Adrenal gland (tissue), 12 donors: ENCODE measurements around the gene TMEM52. TPM values are rescaled to one million over a fixed set of nuclear protein-coding genes. Genes with fewer than 3 reads are reported as not detected.

Experiments
- DNase-seq, 7 donors: peaks; one replicate each; pipeline ENCODE4 v3.0.0-alpha.2; 2019 to 2020
- H3K27ac ChIP-seq, 5 donors: fragments of 200-600 bp; sonication (generic) in 4 of 5; 1 replicate in 3 of 5; 2 replicates in 2 of 5; pipeline versions ENCODE4 v1.5.1 to v1.8.0; 2016 to 2020; ENCODE audit warnings: mild to moderate bottlenecking in 1 of 5
- H3K27me3 ChIP-seq: fragments of 200-600 bp; 2 replicates; pipeline ENCODE4 v1.8.0; 2021
- H3K36me3 ChIP-seq, 2 donors: fragments of 200-600 bp; replicated peaks in 1 of 2; 1 replicate in 1 of 2; 2 replicates in 1 of 2; pipeline versions ENCODE4 v1.5.1 to v1.8.0; 2018 to 2022
- H3K4me1 ChIP-seq, 2 donors: fragments of 200-600 bp; replicated peaks in 1 of 2; 1 replicate in 1 of 2; 2 replicates in 1 of 2; pipeline versions ENCODE4 v1.5.1 to v1.8.0; 2018 to 2021
- H3K4me3 ChIP-seq, 4 donors: fragments of 200-600 bp; sonication (generic) in 3 of 4; one replicate each; pipeline ENCODE4 v1.5.1; 2016 to 2018
- H3K9me3 ChIP-seq, 3 donors: fragments of 200-600 bp; sonication (generic) in 1 of 3; replicated peaks in 1 of 3; 1 replicate in 2 of 3; 2 replicates in 1 of 3; pipeline versions ENCODE4 v1.5.1 to v1.8.0; 2016 to 2021
- POLR2A ChIP-seq, 2 donors: fragments of 450-650 bp; IDR thresholded peaks; one replicate each; pipeline ENCODE4 v1.6.1; 2017; ENCODE audit warnings: antibody characterized with exemption in 2 of 2, mild to moderate bottlenecking in 2 of 2, moderate library complexity in 1 of 2
- WGBS, 4 donors: extraction: QIAGEN DNeasy Blood & Tissue Kit in 2 of 4; methylation state at CpG; one replicate each; pipeline versions ENCODE4 v1.1.5 to v1.1.7; 2013 to 2017; 5-methylcytosine and 5-hydroxymethylcytosine counted together
- intact Hi-C, 2 donors: fragments of 100-400 bp; cut with DNase I; formaldehyde crosslinking; loops; one replicate each; pipeline versions ENCODE4 v1.14.1 to v1.15.0; 2022 to 2023
- polyA plus RNA-seq, 3 donors: library from polyadenylated mRNA; stranded (reverse); fragments of 200-250 nt in 2 of 3; fragments of 350-450 nt in 1 of 3; fragmentation: Illumina TruSeq in 1 of 3; extraction: RNeasy Lipid Tissue Mini Kit (QIAGEN cat#74804) in 1 of 3; gene quantifications; one replicate each; pipeline ENCODE4 v1.2.3, GENCODE V29; 2013 to 2014
- total RNA-seq, 9 donors: library from RNA; depleted of rRNA in 4 of 9; stranded (reverse); fragments of >200 nt in 4 of 9; fragments of 120-200 nt in 1 of 9; fragmentation: NEBNext Ultra II Directional in 1 of 9; extraction: Animal tissue kit (Norgen Biotek cat#: 25700) in 1 of 9; gene quantifications; one replicate each; pipeline versions ENCODE4 v1.1.0 to v1.2.4, GENCODE V29; 2013 to 2023
- TF ChIP-seq, protein P1 (sequence below), 6 experiments: fragments of 450-650 bp in 4 of 6; fragments of 200-600 bp in 2 of 6; sonication (generic) in 1 of 6; IDR thresholded peaks; 1 replicate in 5 of 6; 2 replicates in 1 of 6; pipeline versions ENCODE4 v1.5.1 to v1.8.0; 2016 to 2021; ENCODE audit warnings: antibody characterized with exemption in 6 of 6, mild to moderate bottlenecking in 2 of 6, moderate library complexity in 1 of 6
- donor health status: healthy with polysubstance abuse.
- donor health status: Bipolar disorder and iron deficiency.
- donor health status: DM: yes; HTN: yes; CAD: no.
- donor health status: DM: no; HTN: no; CAD: no.
- donor health status: DM: no; HTN: no; CAD: no.
- donor health status: DM: yes; HTN: yes; CAD: no.

The TMEM52 gene
- total and polyA plus RNA-seq, 12 donors, result 7.0 to 95.4 (median 61.7) TPM

DNA sequence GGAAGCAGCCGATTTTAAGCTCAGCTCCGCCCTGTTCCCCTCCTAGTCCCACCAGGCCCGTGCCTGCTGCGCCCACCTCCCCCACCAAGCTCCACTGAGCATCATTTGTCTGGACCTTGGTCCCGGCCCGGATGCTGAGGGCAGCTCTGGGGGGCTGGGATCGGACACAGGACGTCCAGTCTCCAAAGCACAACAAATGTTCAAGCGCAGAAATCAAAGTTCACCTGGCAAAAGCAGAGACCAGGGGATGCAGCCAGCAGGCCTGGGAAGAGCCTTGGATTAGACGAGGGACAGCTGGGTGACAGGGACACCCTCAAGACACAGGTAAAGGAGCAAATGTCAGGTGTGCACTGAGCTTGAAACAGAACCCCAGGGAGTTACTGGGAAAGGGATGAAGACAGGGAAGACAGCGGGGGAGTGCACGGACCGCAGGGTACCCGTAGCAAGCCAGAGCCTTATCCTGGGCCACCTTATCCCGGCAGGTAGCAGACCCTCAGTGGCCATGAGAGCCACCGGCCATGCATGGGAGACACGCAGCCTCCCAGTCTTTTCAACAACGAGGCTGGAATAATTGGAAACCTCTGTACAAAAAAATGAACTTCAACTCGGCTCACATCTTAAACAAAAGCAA, 22.2 kb upstream of the TMEM52 start:
- no peak for DNase-seq
- intact Hi-C loops, result loop anchor here in 1 of 2 donors (5.0 kb wide), 1 partner anchor 106 kb away; no protein-coding TSS in a partner anchor
- H3K4me3 ChIP-seq, result no peak overlapping the region
- 68 to 75% (median 73%) methylated on average over 17 to 19 of the region's 19 CpGs for WGBS, 4 donors
- no peak overlapping the region for H3K27ac ChIP-seq
- H3K36me3 ChIP-seq, result no peaks in the 10 kb centered on the region
- TF ChIP-seq, protein P1, sequence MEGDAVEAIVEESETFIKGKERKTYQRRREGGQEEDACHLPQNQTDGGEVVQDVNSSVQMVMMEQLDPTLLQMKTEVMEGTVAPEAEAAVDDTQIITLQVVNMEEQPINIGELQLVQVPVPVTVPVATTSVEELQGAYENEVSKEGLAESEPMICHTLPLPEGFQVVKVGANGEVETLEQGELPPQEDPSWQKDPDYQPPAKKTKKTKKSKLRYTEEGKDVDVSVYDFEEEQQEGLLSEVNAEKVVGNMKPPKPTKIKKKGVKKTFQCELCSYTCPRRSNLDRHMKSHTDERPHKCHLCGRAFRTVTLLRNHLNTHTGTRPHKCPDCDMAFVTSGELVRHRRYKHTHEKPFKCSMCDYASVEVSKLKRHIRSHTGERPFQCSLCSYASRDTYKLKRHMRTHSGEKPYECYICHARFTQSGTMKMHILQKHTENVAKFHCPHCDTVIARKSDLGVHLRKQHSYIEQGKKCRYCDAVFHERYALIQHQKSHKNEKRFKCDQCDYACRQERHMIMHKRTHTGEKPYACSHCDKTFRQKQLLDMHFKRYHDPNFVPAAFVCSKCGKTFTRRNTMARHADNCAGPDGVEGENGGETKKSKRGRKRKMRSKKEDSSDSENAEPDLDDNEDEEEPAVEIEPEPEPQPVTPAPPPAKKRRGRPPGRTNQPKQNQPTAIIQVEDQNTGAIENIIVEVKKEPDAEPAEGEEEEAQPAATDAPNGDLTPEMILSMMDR (IDR thresholded peaks at IDR 0.05), result no peak
- TF ChIP-seq POLR2A (IDR thresholded peaks at IDR 0.05), result no peak
- H3K9me3 ChIP-seq, result no peaks in the 10 kb centered on the region
- no peaks in the 10 kb centered on the region for H3K27me3 ChIP-seq
- peaks cover 0 to 4% of the 10 kb centered on the region in 2 donors for H3K4me1 ChIP-seq

DNA sequence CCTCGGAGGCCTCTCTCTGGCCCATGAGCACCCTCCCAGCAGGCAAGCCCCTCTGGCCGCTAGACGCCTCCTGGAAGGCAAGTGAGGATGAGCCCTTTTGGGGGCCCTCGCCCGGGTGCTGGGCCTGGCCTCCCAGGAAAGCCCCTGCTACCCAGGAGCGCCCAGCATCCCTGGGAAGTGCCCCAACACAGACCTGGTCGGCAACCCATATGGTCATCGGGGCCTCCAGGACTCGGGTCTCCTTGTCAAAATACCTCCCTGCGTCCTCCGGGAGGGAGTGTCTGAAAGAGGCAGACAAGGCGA, 21.0 kb upstream of the TMEM52 start:
- no peak overlapping the region for H3K27ac ChIP-seq
- no peak overlapping the region for H3K4me3 ChIP-seq
- H3K4me1 ChIP-seq, result peaks cover 0 to 4% of the 10 kb centered on the region in 2 donors
- intact Hi-C loops, result loop anchor here in 1 of 2 donors (5.0 kb wide), 1 partner anchor 107 kb away; no protein-coding TSS in a partner anchor
- H3K9me3 ChIP-seq, result no peaks in the 10 kb centered on the region
- 55 to 87% (median 84%) methylated on average over 3 to 12 of the region's 12 CpGs for WGBS, 4 donors
- no peak for DNase-seq
- TF ChIP-seq POLR2A (IDR thresholded peaks at IDR 0.05), result no peak
- TF ChIP-seq, protein P1 (IDR thresholded peaks at IDR 0.05), result no peak
- no peaks in the 10 kb centered on the region for H3K36me3 ChIP-seq
- H3K27me3 ChIP-seq, result no peaks in the 10 kb centered on the region

DNA sequence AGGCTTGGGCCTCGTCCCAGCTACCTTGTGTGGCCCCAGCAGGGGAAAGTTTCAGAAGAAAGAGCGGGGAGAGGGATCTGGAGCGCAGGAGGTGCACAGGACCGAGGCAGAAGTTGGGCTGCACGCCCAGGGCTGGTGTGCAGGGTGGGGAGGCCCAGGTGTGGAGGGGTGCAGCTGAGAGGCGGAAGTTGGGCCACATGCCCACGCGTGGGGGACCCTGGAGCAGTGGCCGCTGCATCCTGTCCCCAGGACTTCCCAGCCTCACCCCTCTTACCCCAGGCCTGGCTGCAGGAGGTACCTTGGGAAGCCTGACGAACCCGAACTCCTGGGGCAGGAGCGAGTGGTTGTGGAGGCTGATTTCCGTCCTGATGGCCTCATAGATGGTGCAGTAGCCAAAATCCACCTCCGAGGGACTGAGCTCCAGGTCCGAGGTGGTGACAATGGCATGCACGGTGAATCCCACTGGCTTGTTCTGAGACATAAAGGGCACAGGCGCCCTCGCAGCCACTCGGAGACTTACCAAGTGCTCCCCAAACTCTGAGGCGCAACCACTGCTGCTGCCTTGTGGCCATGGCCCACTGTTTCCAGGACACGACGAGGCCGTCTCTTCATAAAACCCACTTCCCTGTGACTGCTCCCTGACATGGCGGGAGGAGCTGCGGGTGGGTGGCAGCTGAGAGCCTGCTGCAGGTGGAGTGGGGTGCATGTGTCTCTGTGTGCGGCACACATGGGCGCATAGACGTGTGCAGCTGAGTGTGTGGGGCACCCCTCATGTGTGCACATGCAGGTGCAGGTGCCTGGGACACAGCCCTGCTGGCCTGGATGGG, 20.4 kb upstream of the TMEM52 start:
- Histone ChIP-seq H3K4me1 (peaks cover 0 to 4% of the 10 kb centered on the region in 2 donors), H3K27me3 (no peaks in the 10 kb centered on the region), H3K36me3 (no peaks in the 10 kb centered on the region), H3K27ac (no peak overlapping the region), H3K4me3 (no peak overlapping the region), H3K9me3 (no peaks in the 10 kb centered on the region)
- WGBS, 4 donors, result 80 to 92% (median 86%) methylated on average over 11 to 28 of the region's 28 CpGs
- intact Hi-C loops, result loop anchor here in 1 of 2 donors (5.0 kb wide), 1 partner anchor 108 kb away; no protein-coding TSS in a partner anchor
- no peak for DNase-seq
- TF ChIP-seq, protein P1 (IDR thresholded peaks at IDR 0.05), result no peak
- TF ChIP-seq POLR2A (IDR thresholded peaks at IDR 0.05), result no peak

DNA sequence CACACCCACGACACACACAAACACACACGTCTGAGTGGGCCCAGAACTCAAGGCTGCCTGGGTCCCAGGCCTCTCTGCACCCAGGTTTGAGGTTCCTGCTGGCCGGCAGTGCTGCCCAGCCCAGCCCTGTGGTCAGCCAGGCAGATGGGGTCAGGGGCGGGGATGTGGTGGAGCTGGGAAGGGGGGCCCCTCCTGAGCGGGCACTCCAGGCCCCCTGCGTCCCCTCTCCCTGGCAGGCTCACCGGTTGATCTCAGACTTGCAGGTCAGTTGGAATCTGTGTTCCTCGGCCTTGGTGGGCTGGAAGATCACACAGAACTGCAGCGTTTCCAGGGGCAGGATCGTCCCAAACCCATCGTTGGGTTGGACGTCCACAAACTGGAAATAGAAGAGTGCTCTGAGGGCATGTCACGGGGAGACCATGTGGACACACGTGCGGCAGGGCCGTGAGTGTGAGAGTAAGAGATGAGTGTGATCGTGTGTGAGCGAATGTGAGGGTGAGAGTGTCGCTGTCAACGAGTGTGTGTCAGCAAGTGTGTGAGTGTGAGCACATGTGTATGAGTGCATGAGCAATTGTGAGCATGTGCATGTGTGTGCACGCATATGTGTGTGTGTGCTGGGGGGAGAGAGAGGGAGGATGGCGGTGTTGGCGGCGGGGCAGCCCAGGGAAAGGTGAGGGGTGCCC, 19.7 kb upstream of the TMEM52 start:
- no peak overlapping the region for H3K27ac ChIP-seq
- WGBS, 4 donors, result 77 to 87% (median 83%) methylated on average over 18 to 24 of the region's 24 CpGs
- H3K36me3 ChIP-seq, result no peaks in the 10 kb centered on the region
- intact Hi-C loops, result no loop called here
- TF ChIP-seq, protein P1 (IDR thresholded peaks at IDR 0.05), result no peak
- no peak for TF ChIP-seq POLR2A (IDR thresholded peaks at IDR 0.05)
- H3K27me3 ChIP-seq, result no peaks in the 10 kb centered on the region
- H3K4me1 ChIP-seq, result no peaks in the 10 kb centered on the region
- no peak for DNase-seq
- H3K9me3 ChIP-seq, result no peaks in the 10 kb centered on the region
- no peak overlapping the region for H3K4me3 ChIP-seq
